H9 (cell line): ENCODE results near the gene FBN1. TPM values are rescaled to one million over a fixed set of nuclear protein-coding genes. Genes with fewer than 3 reads are reported as not detected.

ENCODE experiments used
- DNase-seq: peaks from one replicate; pipeline ENCODE4 v3.0.0-alpha.2; 2017
- H2AFZ ChIP-seq: one replicate; pipeline ENCODE4 v1.6.1; 2013; ENCODE audit warnings: mild to moderate bottlenecking, low read length, control low read depth, moderate library complexity
- H2AK5ac ChIP-seq: 2 replicates; pipeline ENCODE4 v1.6.1; 2013; ENCODE audit warnings: low read length, control low read depth, mixed read lengths; ENCODE audit not compliant: insufficient read length
- H2BK120ac ChIP-seq: one replicate; pipeline ENCODE4 v1.6.1; 2013; ENCODE audit warnings: low read depth, mild to moderate bottlenecking, low read length, control low read depth, inconsistent platforms; ENCODE audit not compliant: poor library complexity, severe bottlenecking
- H2BK12ac ChIP-seq: 2 replicates; pipeline ENCODE4 v1.6.1; 2013; ENCODE audit warnings: low read length, control low read depth, mixed read lengths, low read depth; ENCODE audit not compliant: insufficient read length
- H2BK15ac ChIP-seq: 2 replicates; pipeline ENCODE4 v1.6.1; 2013; ENCODE audit warnings: low read depth, low read length, control low read depth
- H2BK20ac ChIP-seq: one replicate; pipeline ENCODE4 v1.6.1; 2013; ENCODE audit warnings: low read depth, mild to moderate bottlenecking, low read length, control low read depth, inconsistent platforms; ENCODE audit not compliant: poor library complexity, severe bottlenecking
- H2BK5ac ChIP-seq: 2 replicates; pipeline ENCODE4 v1.6.1; 2013; ENCODE audit warnings: low read length, control low read depth, mixed read lengths; ENCODE audit not compliant: insufficient read length
- H3K14ac ChIP-seq: 2 replicates; pipeline ENCODE4 v1.6.1; 2013; ENCODE audit warnings: low read length, control low read depth; ENCODE audit not compliant: insufficient read depth
- H3K18ac ChIP-seq: 2 replicates; pipeline ENCODE4 v1.6.1; 2013; ENCODE audit warnings: low read depth, mild to moderate bottlenecking, mixed read lengths, low read length, control low read depth; ENCODE audit not compliant: insufficient read length
- H3K23ac ChIP-seq: 2 replicates; pipeline ENCODE4 v1.6.1; 2013; ENCODE audit warnings: low read length, control low read depth, mixed read lengths, low read depth; ENCODE audit not compliant: insufficient read length
- H3K23me2 ChIP-seq: 2 replicates; pipeline ENCODE4 v1.6.1; 2013; ENCODE audit warnings: low read depth, mild to moderate bottlenecking, mixed read lengths, low read length, control low read depth; ENCODE audit not compliant: insufficient read length, poor library complexity, severe bottlenecking
- H3K27ac ChIP-seq: 2 replicates; pipeline ENCODE4 v1.5.1; 2013; ENCODE audit warnings: low read length, control low read depth, mixed read lengths, low read depth; ENCODE audit not compliant: insufficient read length
- H3K27me3 ChIP-seq: 2 replicates; pipeline ENCODE4 v1.6.1; 2013; ENCODE audit warnings: low read length, control low read depth, inconsistent platforms; ENCODE audit not compliant: insufficient read depth
- H3K4ac ChIP-seq: 2 replicates; pipeline ENCODE4 v1.6.1; 2013; ENCODE audit warnings: low read depth, mild to moderate bottlenecking, control low read depth, inconsistent platforms, low read length, moderate library complexity
- H3K4me1 ChIP-seq: 2 replicates; pipeline ENCODE4 v1.6.1; 2013; ENCODE audit warnings: low read length, control low read depth, inconsistent platforms; ENCODE audit not compliant: insufficient read depth
- H3K4me2 ChIP-seq: 2 replicates; pipeline ENCODE4 v1.6.1; 2013; ENCODE audit warnings: low read length, control low read depth, mixed read lengths; ENCODE audit not compliant: insufficient read length, insufficient read depth
- H3K56ac ChIP-seq: 2 replicates; pipeline ENCODE4 v1.6.1; 2013; ENCODE audit warnings: low read depth, mild to moderate bottlenecking, mixed read lengths, low read length, control low read depth; ENCODE audit not compliant: insufficient read length
- H3K79me1 ChIP-seq: 2 replicates; pipeline ENCODE4 v1.6.1; 2013; ENCODE audit warnings: low read depth, mild to moderate bottlenecking, moderate library complexity, low read length, control low read depth, inconsistent platforms; ENCODE audit not compliant: insufficient read depth, poor library complexity, severe bottlenecking
- H3K79me2 ChIP-seq: 2 replicates; pipeline ENCODE4 v1.6.1; 2013; ENCODE audit warnings: low read length, control low read depth, inconsistent platforms; ENCODE audit not compliant: insufficient read depth
- H3K9ac ChIP-seq: 2 replicates; pipeline ENCODE4 v1.6.1; 2013; ENCODE audit warnings: low read length, control low read depth, mixed read lengths; ENCODE audit not compliant: insufficient read length; ENCODE audit errors: extremely low read depth
- H3K9me3 ChIP-seq: one replicate; pipeline ENCODE4 v1.6.1; 2013; ENCODE audit warnings: low read depth, low read length, inconsistent platforms; ENCODE audit not compliant: control insufficient read depth
- H3T11ph ChIP-seq: one replicate; pipeline ENCODE4 v1.6.1; 2013; ENCODE audit warnings: mild to moderate bottlenecking, low read length, control low read depth, inconsistent platforms
- H4K20me1 ChIP-seq: one replicate; pipeline ENCODE4 v1.6.1; 2013; ENCODE audit not compliant: control insufficient read depth, insufficient read length, insufficient read depth
- H4K5ac ChIP-seq: 2 replicates; pipeline ENCODE4 v1.6.1; 2013; ENCODE audit warnings: low read depth, mild to moderate bottlenecking, mixed read lengths, low read length, control low read depth; ENCODE audit not compliant: insufficient read length
- H4K8ac ChIP-seq: replicated peaks from 2 replicates; pipeline ENCODE4 v1.6.1; 2013; ENCODE audit warnings: low read length, control low read depth, mixed read lengths, low read depth; ENCODE audit not compliant: insufficient read length
- H4K91ac ChIP-seq: 2 replicates; pipeline ENCODE4 v1.6.1; 2013; ENCODE audit warnings: low read depth, mild to moderate bottlenecking, moderate library complexity, mixed read lengths, low read length, control low read depth; ENCODE audit not compliant: insufficient read length
- H3K27ac Mint-ChIP-seq, 3 experiments: 2 replicates in 2 of 3; 3 replicates in 1 of 3; pipeline ENCODE4 v1.8.0; 2020 to 2021; ENCODE audit warnings: mixed read lengths in 3 of 3, mild to moderate bottlenecking in 1 of 3, moderate library complexity in 1 of 3
- H3K27me3 Mint-ChIP-seq: 2 replicates; pipeline ENCODE4 v1.8.0; 2021; ENCODE audit warnings: low read depth, mild to moderate bottlenecking, moderate library complexity, mixed read lengths
- H3K36me3 Mint-ChIP-seq, 3 experiments: 2 replicates in 2 of 3; 3 replicates in 1 of 3; pipeline ENCODE4 v1.8.0; 2020 to 2021; ENCODE audit warnings: low read depth in 3 of 3, mixed read lengths in 3 of 3; ENCODE audit not compliant: insufficient read depth in 1 of 3
- H3K4me1 Mint-ChIP-seq, 2 experiments: 2 replicates each; pipeline ENCODE4 v1.8.0; 2020; ENCODE audit warnings: mixed read lengths in 2 of 2
- H3K4me3 Mint-ChIP-seq, 2 experiments: 2 replicates in 1 of 2; 3 replicates in 1 of 2; pipeline ENCODE4 v1.8.0; 2020 to 2021; ENCODE audit warnings: mild to moderate bottlenecking in 2 of 2, mixed read lengths in 2 of 2, moderate library complexity in 1 of 2
- H3K9me3 Mint-ChIP-seq, 2 experiments: 2 replicates in 1 of 2; 3 replicates in 1 of 2; pipeline ENCODE4 v1.8.0; 2020; ENCODE audit warnings: mild to moderate bottlenecking in 2 of 2, mixed read lengths in 2 of 2, moderate library complexity in 1 of 2
- WGBS: extraction: QIAGEN DNeasy Blood & Tissue Kit; methylation state at CpG from one replicate; pipeline ENCODE4 v1.1.7; 2013; ENCODE audit warnings: missing lambda C conversion rate, low lambda C conversion rate, mixed read lengths; ENCODE audit not compliant: insufficient read length; ENCODE audit errors: extremely low coverage; 5-methylcytosine and 5-hydroxymethylcytosine counted together
- total RNA-seq: library from RNA; stranded (reverse); gene quantifications from 2 replicates; pipeline ENCODE4 v1.2.1, GENCODE V29; 2021
- TF ChIP-seq, protein P1 (sequence below): fragments of 200-600 bp; sonication (generic); conservative IDR thresholded peaks from 3 replicates; pipeline ENCODE4 v1.8.0; 2021; ENCODE audit warnings: antibody characterized with exemption, mild to moderate bottlenecking

Gene FBN1
- total RNA-seq, 1 experiment from 2014 or later = 3.6 TPM

GRCh38 chr15:48528921-48529320 is 116.6 kb downstream of the FBN1 start:
- H4K5ac ChIP-seq = no peak overlapping the region
- H2BK20ac ChIP-seq = no peak overlapping the region
- no peaks in the 10 kb centered on the region for H3K4me1 ChIP-seq
- Mint-ChIP-seq H3K27me3 (no peaks in the 10 kb centered on the region), H3K36me3 (no peaks in the 10 kb centered on the region), H3K4me1 (no peaks in the 10 kb centered on the region), H3K9me3 (no peaks in the 10 kb centered on the region), H3K27ac (peak overlapping the region in 1 of 3 experiments; percentile 4; a peak in 2 of 7 replicates), H3K4me3 (no peak overlapping the region)
- H2BK5ac ChIP-seq = no peak overlapping the region
- H3K9ac ChIP-seq = no peak overlapping the region
- H3K27me3 ChIP-seq = no peaks in the 10 kb centered on the region
- no peak overlapping the region for H4K91ac ChIP-seq
- no peak overlapping the region for H3K4ac ChIP-seq
- TF ChIP-seq, protein P1, sequence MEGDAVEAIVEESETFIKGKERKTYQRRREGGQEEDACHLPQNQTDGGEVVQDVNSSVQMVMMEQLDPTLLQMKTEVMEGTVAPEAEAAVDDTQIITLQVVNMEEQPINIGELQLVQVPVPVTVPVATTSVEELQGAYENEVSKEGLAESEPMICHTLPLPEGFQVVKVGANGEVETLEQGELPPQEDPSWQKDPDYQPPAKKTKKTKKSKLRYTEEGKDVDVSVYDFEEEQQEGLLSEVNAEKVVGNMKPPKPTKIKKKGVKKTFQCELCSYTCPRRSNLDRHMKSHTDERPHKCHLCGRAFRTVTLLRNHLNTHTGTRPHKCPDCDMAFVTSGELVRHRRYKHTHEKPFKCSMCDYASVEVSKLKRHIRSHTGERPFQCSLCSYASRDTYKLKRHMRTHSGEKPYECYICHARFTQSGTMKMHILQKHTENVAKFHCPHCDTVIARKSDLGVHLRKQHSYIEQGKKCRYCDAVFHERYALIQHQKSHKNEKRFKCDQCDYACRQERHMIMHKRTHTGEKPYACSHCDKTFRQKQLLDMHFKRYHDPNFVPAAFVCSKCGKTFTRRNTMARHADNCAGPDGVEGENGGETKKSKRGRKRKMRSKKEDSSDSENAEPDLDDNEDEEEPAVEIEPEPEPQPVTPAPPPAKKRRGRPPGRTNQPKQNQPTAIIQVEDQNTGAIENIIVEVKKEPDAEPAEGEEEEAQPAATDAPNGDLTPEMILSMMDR = no peak
- no CpG with 5 or more reads among the region's 4 CpGs for WGBS
- no peaks in the 10 kb centered on the region for H4K20me1 ChIP-seq
- no peak overlapping the region for H3K23ac ChIP-seq
- no peaks in the 10 kb centered on the region for H3K23me2 ChIP-seq
- no peak overlapping the region for H3T11ph ChIP-seq
- no peak overlapping the region for H3K18ac ChIP-seq
- no peak overlapping the region for H2AK5ac ChIP-seq
- no peaks in the 10 kb centered on the region for H3K79me2 ChIP-seq
- H3K14ac ChIP-seq = no peak overlapping the region
- no peaks in the 10 kb centered on the region for H3K79me1 ChIP-seq
- H3K56ac ChIP-seq = no peak overlapping the region
- DNase-seq = no peak
- H2BK120ac ChIP-seq = no peak overlapping the region
- H2BK12ac ChIP-seq = no peak overlapping the region
- no peak overlapping the region for H3K4me2 ChIP-seq
- H3K27ac ChIP-seq = no peak overlapping the region
- H2BK15ac ChIP-seq = no peak overlapping the region
- no peaks in the 10 kb centered on the region for H3K9me3 ChIP-seq
- no peak overlapping the region for H4K8ac ChIP-seq
- H2AFZ ChIP-seq = no peak overlapping the region
